ENCODE data around the gene PYROXD2. TPM values are rescaled to one million over a fixed set of nuclear protein-coding genes. Genes with fewer than 3 reads are reported as not detected.
A peak's percentile ranks its signal among the peaks of the same experiment; 100 is the strongest.
"Not testable (repeated sequence)": the region's sequence is repeated elsewhere in the genome, so short reads cannot be mapped to it uniquely, and the experiment has no call there.

The PYROXD2 gene
- total RNA-seq, 1 experiment from 2014 or later, result 4.0 TPM

- POLR2A ChIA-PET, result no interaction called here
- H3K9me3 Mint-ChIP-seq (ENCODE audit: unreplicated experiment), result peaks cover 13% of the 10 kb centered on the region
- no peaks in the 10 kb centered on the region for H3K36me3 Mint-ChIP-seq (ENCODE audit: insufficient read depth, unreplicated experiment)
- peak; percentile 60 for DNase-seq (ENCODE audit: unreplicated experiment)
- no peak overlapping the region for H3K4me3 Mint-ChIP-seq (ENCODE audit: unreplicated experiment)
- TF ChIP-seq, protein P1, sequence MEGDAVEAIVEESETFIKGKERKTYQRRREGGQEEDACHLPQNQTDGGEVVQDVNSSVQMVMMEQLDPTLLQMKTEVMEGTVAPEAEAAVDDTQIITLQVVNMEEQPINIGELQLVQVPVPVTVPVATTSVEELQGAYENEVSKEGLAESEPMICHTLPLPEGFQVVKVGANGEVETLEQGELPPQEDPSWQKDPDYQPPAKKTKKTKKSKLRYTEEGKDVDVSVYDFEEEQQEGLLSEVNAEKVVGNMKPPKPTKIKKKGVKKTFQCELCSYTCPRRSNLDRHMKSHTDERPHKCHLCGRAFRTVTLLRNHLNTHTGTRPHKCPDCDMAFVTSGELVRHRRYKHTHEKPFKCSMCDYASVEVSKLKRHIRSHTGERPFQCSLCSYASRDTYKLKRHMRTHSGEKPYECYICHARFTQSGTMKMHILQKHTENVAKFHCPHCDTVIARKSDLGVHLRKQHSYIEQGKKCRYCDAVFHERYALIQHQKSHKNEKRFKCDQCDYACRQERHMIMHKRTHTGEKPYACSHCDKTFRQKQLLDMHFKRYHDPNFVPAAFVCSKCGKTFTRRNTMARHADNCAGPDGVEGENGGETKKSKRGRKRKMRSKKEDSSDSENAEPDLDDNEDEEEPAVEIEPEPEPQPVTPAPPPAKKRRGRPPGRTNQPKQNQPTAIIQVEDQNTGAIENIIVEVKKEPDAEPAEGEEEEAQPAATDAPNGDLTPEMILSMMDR (IDR thresholded peaks at IDR 0.05; ENCODE audit: unreplicated experiment), result no peak
- peaks cover 70% of the 10 kb centered on the region for H3K27me3 Mint-ChIP-seq (ENCODE audit: insufficient read depth, unreplicated experiment)
- H3K4me1 Mint-ChIP-seq (ENCODE audit: insufficient read depth, unreplicated experiment), result no peaks in the 10 kb centered on the region
- BruUV-seq (replicated peaks), result no TSS peak
- CTCF ChIA-PET, result interaction anchor here (1.2 to 1.8 kb wide), 2 partner anchors 18 to 40 kb away, joined by 3 to 5 read pairs; no protein-coding TSS in a partner anchor
- no peak overlapping the region for H3K27ac Mint-ChIP-seq (ENCODE audit: low read depth, unreplicated experiment)
- intact Hi-C loops (cut with micrococcal nuclease), result no loop called here
These were observed 65.5 kb downstream of the PYROXD2 start for GRCh38 chr10:98349508-98349922.

DNA sequence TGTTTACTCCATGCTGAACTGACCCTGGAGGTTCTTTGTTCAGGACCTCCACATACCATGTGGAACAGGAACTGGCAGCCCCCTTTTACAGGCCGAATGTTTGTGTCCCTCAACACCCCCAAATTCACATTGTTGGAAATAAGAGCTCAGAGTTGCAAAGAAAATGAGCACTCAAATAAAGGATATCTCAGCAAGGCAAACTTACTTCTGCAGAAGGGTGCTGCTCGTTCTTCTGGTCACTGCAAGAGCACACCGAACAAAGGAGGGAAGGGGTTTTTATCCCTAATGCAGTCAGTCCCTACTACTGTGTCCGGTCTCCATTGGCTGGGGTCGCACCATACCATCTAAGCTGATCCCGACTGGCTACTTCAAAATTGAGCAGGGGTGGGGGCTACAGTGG, 68.1 kb downstream of the PYROXD2 start:
- TF ChIP-seq, protein P1 (IDR thresholded peaks at IDR 0.05; ENCODE audit: unreplicated experiment), result no peak
- DNase-seq (ENCODE audit: unreplicated experiment), result no peak
- BruUV-seq (replicated peaks), result no TSS peak
- Mint-ChIP-seq H3K27me3 (ENCODE audit: insufficient read depth, unreplicated experiment) (peaks cover 45% of the 10 kb centered on the region), H3K9me3 (ENCODE audit: unreplicated experiment) (peaks cover 13% of the 10 kb centered on the region), H3K27ac (ENCODE audit: low read depth, unreplicated experiment) (no peak overlapping the region), H3K36me3 (ENCODE audit: insufficient read depth, unreplicated experiment) (no peaks in the 10 kb centered on the region), H3K4me1 (ENCODE audit: insufficient read depth, unreplicated experiment) (no peaks in the 10 kb centered on the region), H3K4me3 (ENCODE audit: unreplicated experiment) (no peak overlapping the region)
- ChIA-PET CTCF (interaction anchor here (1.1 kb wide), 1 partner anchor 64 kb away, joined by 3 read pairs; no protein-coding TSS in a partner anchor), POLR2A (no interaction called here)
- intact Hi-C loops (cut with micrococcal nuclease), result no loop called here

DNA sequence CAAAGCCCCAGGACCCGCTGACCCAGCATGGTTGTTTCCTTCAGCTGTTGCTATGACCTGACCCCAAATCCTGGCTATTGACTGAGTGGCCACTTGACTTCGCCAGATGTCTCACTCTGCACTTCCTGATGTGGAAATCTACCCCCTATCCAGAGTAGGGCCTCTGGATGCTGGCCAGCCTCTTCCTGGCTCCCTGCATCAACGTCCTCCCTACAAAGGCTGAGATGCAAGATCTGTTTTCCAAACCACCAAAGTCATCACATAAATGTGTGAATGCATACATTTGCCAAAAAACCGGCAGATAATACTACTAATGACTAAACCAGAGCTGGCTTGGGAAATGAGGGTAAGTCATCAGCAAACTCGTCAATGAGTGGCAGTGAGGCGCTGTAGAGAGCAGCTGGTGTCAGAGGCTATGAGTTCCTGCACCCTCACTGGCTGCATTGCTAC, 70.4 kb downstream of the PYROXD2 start:
- Mint-ChIP-seq H3K4me3 (ENCODE audit: unreplicated experiment) (no peak overlapping the region), H3K36me3 (ENCODE audit: insufficient read depth, unreplicated experiment) (no peaks in the 10 kb centered on the region), H3K9me3 (ENCODE audit: unreplicated experiment) (peaks cover 13% of the 10 kb centered on the region), H3K27me3 (ENCODE audit: insufficient read depth, unreplicated experiment) (peaks cover 28% of the 10 kb centered on the region), H3K4me1 (ENCODE audit: insufficient read depth, unreplicated experiment) (no peaks in the 10 kb centered on the region), H3K27ac (ENCODE audit: low read depth, unreplicated experiment) (no peak overlapping the region)
- peak; percentile 46 for DNase-seq (ENCODE audit: unreplicated experiment)
- TF ChIP-seq, protein P1 (IDR thresholded peaks at IDR 0.05; ENCODE audit: unreplicated experiment), result no peak
- ChIA-PET CTCF (interaction anchor here (1.3 kb wide), 1 partner anchor 12 kb away, joined by 3 read pairs; no protein-coding TSS in a partner anchor), POLR2A (interaction anchor here (1.0 kb wide), 1 partner anchor 13 kb away, joined by 4 read pairs; no protein-coding TSS in a partner anchor)
- no TSS peak for BruUV-seq (replicated peaks)
- intact Hi-C loops (cut with micrococcal nuclease), result no loop called here

DNA sequence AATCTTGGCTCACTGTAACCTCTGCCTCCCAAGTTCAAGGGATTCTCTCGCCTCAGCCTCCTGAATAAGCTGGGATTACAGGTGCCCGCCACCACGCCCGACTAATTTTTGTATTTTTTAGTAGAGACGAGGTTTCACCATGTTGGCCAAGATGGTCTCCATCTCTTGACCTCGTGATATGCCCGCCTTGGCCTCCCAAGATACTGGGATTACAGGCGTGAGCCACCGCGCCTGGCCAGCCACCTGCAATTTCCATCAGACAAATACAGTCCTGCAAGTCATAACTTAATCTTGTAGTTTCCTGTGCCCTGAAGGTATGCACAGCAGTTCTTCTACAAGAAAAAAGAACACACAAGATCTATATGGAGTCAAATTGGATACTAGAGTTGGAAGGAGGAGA, 73.3 kb downstream of the PYROXD2 start:
- H3K27me3 Mint-ChIP-seq (ENCODE audit: insufficient read depth, unreplicated experiment); BruUV-seq (replicated peaks); POLR2A ChIA-PET; H3K27ac Mint-ChIP-seq (ENCODE audit: low read depth, unreplicated experiment); H3K4me3 Mint-ChIP-seq (ENCODE audit: unreplicated experiment); H3K36me3 Mint-ChIP-seq (ENCODE audit: insufficient read depth, unreplicated experiment); intact Hi-C loops (cut with micrococcal nuclease); H3K4me1 Mint-ChIP-seq (ENCODE audit: insufficient read depth, unreplicated experiment); H3K9me3 Mint-ChIP-seq (ENCODE audit: unreplicated experiment); DNase-seq (ENCODE audit: unreplicated experiment): not testable (repeated sequence)
- CTCF ChIA-PET, result interaction anchor here (0.5 to 1.2 kb wide), 2 partner anchors 9 to 95 kb away, joined by 3 read pairs; no protein-coding TSS in a partner anchor

DNA sequence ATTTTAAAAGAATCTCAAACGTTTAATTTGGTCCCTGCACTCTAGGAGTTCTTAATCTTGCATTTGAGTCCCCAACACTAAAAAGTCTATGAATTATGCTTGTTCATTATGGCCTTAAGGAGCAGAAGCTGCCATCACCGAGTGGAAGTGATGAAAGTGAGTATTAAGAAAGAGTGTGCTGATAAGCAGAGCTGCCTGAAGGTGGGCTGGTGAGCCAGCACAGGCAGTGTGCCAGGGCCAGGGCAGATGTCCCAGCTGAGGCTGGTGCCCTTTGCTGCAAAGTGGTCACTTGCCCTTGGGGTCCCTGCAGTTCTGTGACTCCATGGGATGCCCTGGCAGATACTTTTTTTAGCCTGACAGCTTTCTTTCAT, 74.1 kb downstream of the PYROXD2 start:
- Mint-ChIP-seq H3K27ac (ENCODE audit: low read depth, unreplicated experiment) (no peak overlapping the region), H3K27me3 (ENCODE audit: insufficient read depth, unreplicated experiment) (no peaks in the 10 kb centered on the region), H3K4me3 (ENCODE audit: unreplicated experiment) (no peak overlapping the region), H3K4me1 (ENCODE audit: insufficient read depth, unreplicated experiment) (no peaks in the 10 kb centered on the region), H3K36me3 (ENCODE audit: insufficient read depth, unreplicated experiment) (no peaks in the 10 kb centered on the region), H3K9me3 (ENCODE audit: unreplicated experiment) (no peaks in the 10 kb centered on the region)
- TF ChIP-seq, protein P1 (IDR thresholded peaks at IDR 0.05; ENCODE audit: unreplicated experiment), result no peak
- ChIA-PET CTCF (interaction anchor here (0.5 to 1.2 kb wide), 6 partner anchors 10 to 1693 kb away, joined by 3 read pairs; no protein-coding TSS in a partner anchor), POLR2A (no interaction called here)
- no peak for DNase-seq (ENCODE audit: unreplicated experiment)
- intact Hi-C loops (cut with micrococcal nuclease), result no loop called here
- no TSS peak for BruUV-seq (replicated peaks)

Data from MCF 10A (cell line).